ENCODE measurements around the gene HNRNPLL. TPM values are rescaled to one million over a fixed set of nuclear protein-coding genes. Genes with fewer than 3 reads are reported as not detected.

HNRNPLL gene
- total RNA-seq, 1 experiment from 2014 or later = 43.2 TPM

- peaks cover 6 to 13% of the 10 kb centered on the region in 2 experiments; a peak in 3 of 4 replicates for H3K4me1 ChIP-seq (ENCODE audit: control insufficient read depth in 1 of 2, insufficient read depth in 2 of 2, low read length in 2 of 2)
- BruUV-seq (replicated peaks) = no TSS peak
- no peak for TF ChIP-seq FOSL1 (IDR thresholded peaks at IDR 0.05; ENCODE audit: low read depth)
- no peak for TF ChIP-seq EZH2 (IDR thresholded peaks at IDR 0.05)
- peak; percentile 27 for TF ChIP-seq JUND (IDR thresholded peaks at IDR 0.05)
- peak; percentile 67 for TF ChIP-seq YY1 (IDR thresholded peaks at IDR 0.05; ENCODE audit: extremely low read depth, insufficient replicate concordance, low read depth, low read length)
- peak; percentile 13 for TF ChIP-seq TCF7L2 (IDR thresholded peaks at IDR 0.05; ENCODE audit: borderline replicate concordance, extremely low read depth, insufficient read depth, insufficient read length)
- TF ChIP-seq RAD21 (IDR thresholded peaks at IDR 0.05; ENCODE audit: low read depth) = peak; percentile 52
- H4K20me1 ChIP-seq (ENCODE audit: insufficient read depth) = no peaks in the 10 kb centered on the region
- no peak overlapping the region for H3K27ac ChIP-seq (ENCODE audit: low read depth, low read length)
- H3K9me3 ChIP-seq (ENCODE audit: control insufficient read depth in 1 of 2, insufficient read depth in 1 of 2, low read depth in 1 of 2, low read length in 2 of 2) = no peaks in the 10 kb centered on the region
- ChIA-PET RAD21 (ENCODE audit: low non-redundant PET in 1 of 2, low total read pairs in 2 of 2, uncharacterized antibody in 2 of 2, unreplicated experiment in 2 of 2) (interaction anchor here in 1 of 2 experiments (0.6 to 0.7 kb wide), 2 partner anchors 49 to 306 kb away, joined by 3 read pairs; no protein-coding TSS in a partner anchor), POLR2A (no interaction called here), CTCF (interaction anchor here (0.8 to 1.0 kb wide), 4 partner anchors 10 to 62 kb away, joined by 3 to 4 read pairs (median 3); no protein-coding TSS in a partner anchor)
- ATAC-seq = peak; percentile 87
- DNase-seq (ENCODE audit: low read depth, low spot score) = no peak
- peak overlapping the region; percentile 45; the same call in 1 of the 2 replicates for H3K9ac ChIP-seq (ENCODE audit: low read length)
- H3K79me2 ChIP-seq (ENCODE audit: insufficient read depth, low read length) = no peaks in the 10 kb centered on the region
- intact Hi-C loops (cut with micrococcal nuclease) = no loop called here
- peak overlapping the region; percentile 99 for H2AFZ ChIP-seq (ENCODE audit: low read depth, low read length, poor library complexity, severe bottlenecking)
- peak overlapping the region; percentile 83 for H3K4me2 ChIP-seq (ENCODE audit: low read length)
- no peaks in the 10 kb centered on the region for H3K36me3 ChIP-seq (ENCODE audit: control insufficient read depth in 1 of 2, insufficient read depth in 2 of 2, low read length in 2 of 2)
- H3K4me3 ChIP-seq (replicated peaks in 1 of 2; ENCODE audit: low read depth in 1 of 2, low read length in 2 of 2) = peak overlapping the region; percentile 39 to 59
- no peaks in the 10 kb centered on the region for H3K9me2 ChIP-seq (ENCODE audit: insufficient read depth)
- H3K27me3 ChIP-seq (ENCODE audit: insufficient read depth, low read length) = no peaks in the 10 kb centered on the region
Measured at GRCh38 chr2:38528008-38528442, 74.7 kb downstream of the HNRNPLL start.

DNA sequence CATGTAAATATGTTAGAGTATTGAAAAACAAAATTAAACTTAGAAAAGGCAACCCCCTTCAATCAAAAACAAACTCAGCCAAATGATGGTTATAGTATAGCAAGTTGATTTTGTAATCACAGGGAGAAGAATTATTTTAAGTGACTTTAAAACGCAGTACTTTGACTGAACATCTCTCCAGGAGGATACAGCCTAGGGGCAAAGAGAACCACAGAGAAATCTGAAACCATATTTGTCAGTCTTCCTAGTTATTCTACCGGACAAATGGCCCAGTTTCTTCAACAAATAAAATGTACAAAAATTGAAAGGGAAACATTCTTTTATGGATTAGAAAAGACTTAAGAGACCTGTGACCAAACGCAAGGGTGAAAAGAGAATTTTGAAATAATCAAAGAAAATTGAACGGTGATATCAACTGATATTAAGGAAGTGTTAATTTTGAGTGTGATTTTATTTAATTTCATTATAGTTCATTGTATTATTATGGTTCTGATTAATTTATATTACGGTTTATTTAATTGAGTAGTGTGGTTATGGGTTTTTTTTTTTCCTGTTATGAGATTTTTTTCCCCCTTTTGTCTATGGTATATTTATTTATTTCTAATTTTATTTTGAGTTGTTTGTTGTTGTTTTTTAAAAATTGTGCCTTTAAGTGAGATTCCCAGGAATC, 75.3 kb downstream of the HNRNPLL start:
- ATAC-seq (no peak), DNase-seq (ENCODE audit: low read depth, low spot score) (no peak)
- TF ChIP-seq RAD21 (IDR thresholded peaks at IDR 0.05; ENCODE audit: low read depth) (no peak), SIN3A (IDR thresholded peaks at IDR 0.05; ENCODE audit: low read depth) (no peak), ELF1 (IDR thresholded peaks at IDR 0.05; ENCODE audit: borderline replicate concordance, low read depth) (no peak)
- no peaks in the 10 kb centered on the region for H3K9me3 ChIP-seq (ENCODE audit: control insufficient read depth in 1 of 2, insufficient read depth in 1 of 2, low read depth in 1 of 2, low read length in 2 of 2)
- BruUV-seq (replicated peaks) = no TSS peak
- intact Hi-C loops (cut with micrococcal nuclease) = no loop called here
- CTCF ChIA-PET = interaction anchor here (0.7 to 1.0 kb wide), 5 partner anchors 8 to 62 kb away, joined by 3 to 5 read pairs (median 3); no protein-coding TSS in a partner anchor
- H2AFZ ChIP-seq (ENCODE audit: low read depth, low read length, poor library complexity, severe bottlenecking) = peak overlapping the region; percentile 99
- RAD21 ChIA-PET (ENCODE audit: low non-redundant PET in 1 of 2, low total read pairs in 2 of 2, uncharacterized antibody in 2 of 2, unreplicated experiment in 2 of 2) = interaction anchor here in 1 of 2 experiments (0.6 to 0.7 kb wide), 2 partner anchors 49 to 307 kb away, joined by 3 read pairs; no protein-coding TSS in a partner anchor
- no peak overlapping the region for H3K27ac ChIP-seq (ENCODE audit: low read depth, low read length)
- H3K4me3 ChIP-seq (replicated peaks in 1 of 2; ENCODE audit: low read depth in 1 of 2, low read length in 2 of 2) = peak overlapping the region; percentile 39 to 59
- H4K20me1 ChIP-seq (ENCODE audit: insufficient read depth) = no peaks in the 10 kb centered on the region
- no peaks in the 10 kb centered on the region for H3K27me3 ChIP-seq (ENCODE audit: insufficient read depth, low read length)
- peak overlapping the region; percentile 45; the same call in 1 of the 2 replicates for H3K9ac ChIP-seq (ENCODE audit: low read length)
- no peaks in the 10 kb centered on the region for H3K36me3 ChIP-seq (ENCODE audit: control insufficient read depth in 1 of 2, insufficient read depth in 2 of 2, low read length in 2 of 2)
- POLR2A ChIA-PET = interaction anchor here (1.3 kb wide), 1 partner anchor 224 kb away, joined by 3 read pairs; the partner anchor contains the start of gene SRSF7
- H3K4me2 ChIP-seq (ENCODE audit: low read length) = peak overlapping the region; percentile 83
- peaks cover 7 to 16% of the 10 kb centered on the region in 2 experiments; a peak in 3 of 4 replicates for H3K4me1 ChIP-seq (ENCODE audit: control insufficient read depth in 1 of 2, insufficient read depth in 2 of 2, low read length in 2 of 2)
- no peaks in the 10 kb centered on the region for H3K79me2 ChIP-seq (ENCODE audit: insufficient read depth, low read length)
- no peaks in the 10 kb centered on the region for H3K9me2 ChIP-seq (ENCODE audit: insufficient read depth)
